ENCODE data around the gene REC114.
"Not testable (repeated sequence)": the region's sequence is repeated elsewhere in the genome, so short reads cannot be mapped to it uniquely, and the experiment has no call there.

Gene REC114

GRCh38 chr15:73476704-73477216 is 33.8 kb downstream of the REC114 start:
- TF ChIP-seq CTCF (IDR thresholded peaks at IDR 0.05; ENCODE audit: low read length, missing control alignments): no peak
- DNase-seq (ENCODE audit: low read depth): no peak
- H3K4me3 ChIP-seq (replicated peaks; ENCODE audit: low read depth, low read length): no peak overlapping the region

- no peak for DNase-seq (ENCODE audit: low read depth)
- H3K4me3 ChIP-seq (replicated peaks; ENCODE audit: low read depth, low read length): no peak overlapping the region
- TF ChIP-seq CTCF (IDR thresholded peaks at IDR 0.05; ENCODE audit: low read length, missing control alignments): no peak
These were observed 37.1 kb downstream of the REC114 start for GRCh38 chr15:73480050-73480449.

GRCh38 chr15:73482166-73482565 is 39.2 kb downstream of the REC114 start:
- TF ChIP-seq CTCF (IDR thresholded peaks at IDR 0.05; ENCODE audit: low read length, missing control alignments): no peak
- no peak overlapping the region for H3K4me3 ChIP-seq (replicated peaks; ENCODE audit: low read depth, low read length)
- DNase-seq (ENCODE audit: low read depth): no peak

- no peak for TF ChIP-seq CTCF (IDR thresholded peaks at IDR 0.05; ENCODE audit: low read length, missing control alignments)
- DNase-seq (ENCODE audit: low read depth): no peak
- H3K4me3 ChIP-seq (replicated peaks; ENCODE audit: low read depth, low read length): no peak overlapping the region
These were observed 40.1 kb downstream of the REC114 start for GRCh38 chr15:73483053-73483452.

- TF ChIP-seq CTCF (IDR thresholded peaks at IDR 0.05; ENCODE audit: low read length, missing control alignments): no peak
- DNase-seq (ENCODE audit: low read depth): no peak
These were observed 42.4 kb downstream of the REC114 start for GRCh38 chr15:73485372-73485771.

GRCh38 chr15:73485885-73486284 is 42.9 kb downstream of the REC114 start:
- DNase-seq (ENCODE audit: low read depth): peak; percentile 17
- H3K4me3 ChIP-seq (replicated peaks; ENCODE audit: low read depth, low read length): not testable (repeated sequence)

More at GRCh38 chr15:73485372-73485771, 42.4 kb downstream of the REC114 start:
- H3K4me3 ChIP-seq (replicated peaks; ENCODE audit: low read depth, low read length): no peak overlapping the region

- TF ChIP-seq CTCF (IDR thresholded peaks at IDR 0.05; ENCODE audit: low read length, missing control alignments): no peak
- DNase-seq (ENCODE audit: low read depth): no peak
- no peak overlapping the region for H3K4me3 ChIP-seq (replicated peaks; ENCODE audit: low read depth, low read length)
These were observed 45.7 kb downstream of the REC114 start for GRCh38 chr15:73488698-73489097.
